Measurements from ENCODE around the gene RCOR1. TPM values are rescaled to one million over a fixed set of nuclear protein-coding genes. Genes with fewer than 3 reads are reported as not detected.
A peak's percentile ranks its signal among the peaks of the same experiment; 100 is the strongest.

Gene RCOR1
- total and polyA plus RNA-seq, 2 donors (not counting 1 experiment from before 2014, with no cell fraction given): 8.7 to 37.1 TPM

DNA sequence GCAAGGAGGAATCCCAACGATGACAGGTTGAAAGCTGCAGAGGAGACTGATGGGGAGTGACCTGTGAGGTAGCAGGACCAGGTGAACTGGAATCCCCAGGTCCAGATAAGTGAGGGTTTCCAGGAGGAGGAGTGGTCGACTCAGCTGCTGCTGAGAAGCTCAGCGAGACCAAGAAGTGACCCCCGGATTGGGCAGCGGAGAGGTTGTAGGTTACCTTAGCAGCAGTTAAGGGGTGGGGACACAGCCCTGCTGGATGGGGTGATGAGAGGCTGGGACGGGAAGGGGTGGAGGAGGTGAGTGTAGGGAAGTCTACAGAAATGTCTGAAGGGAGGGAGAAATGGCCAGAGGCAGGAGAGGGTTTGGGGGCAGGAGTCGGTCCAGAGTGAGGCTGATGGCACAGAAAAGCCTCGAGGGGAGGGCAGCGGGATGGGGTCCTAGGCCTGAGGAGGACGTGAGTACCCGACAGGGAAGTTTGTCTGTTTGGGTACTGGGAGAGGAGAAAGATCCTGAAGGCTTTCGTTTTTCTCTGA lies 2.6 kb upstream of the RCOR1 start:
- H4K20me1 ChIP-seq (ENCODE audit: control insufficient read depth, insufficient read depth, low read length, poor library complexity, severe bottlenecking): peaks cover 13% of the 10 kb centered on the region
- H3K79me2 ChIP-seq (ENCODE audit: control insufficient read depth, insufficient read depth, low read length): peaks cover 15% of the 10 kb centered on the region
- peak overlapping the region; percentile 89 for H3K4me3 Mint-ChIP-seq
- no peak overlapping the region for H3K27ac ChIP-seq (ENCODE audit: low read length in 2 of 2)
- DNase-seq (no peak), ATAC-seq (ENCODE audit: low read depth) (no peak)
- H3K4me1 Mint-ChIP-seq: peaks cover 21% of the 10 kb centered on the region
- peak overlapping the region; percentile 72 for H3K27ac Mint-ChIP-seq
- peaks cover 10 to 18% of the 10 kb centered on the region in 2 donors for H3K4me1 ChIP-seq (ENCODE audit: control insufficient read depth in 2 of 2, insufficient read depth in 2 of 2, low read length in 2 of 2)
- no peak overlapping the region for H3K4me3 ChIP-seq (ENCODE audit: control extremely low read depth in 1 of 5, extremely low read depth in 1 of 5, insufficient read depth in 1 of 5, low read depth in 2 of 5, low read length in 4 of 5)
- no peaks in the 10 kb centered on the region for H3K36me3 ChIP-seq (replicated peaks in 1 of 2; ENCODE audit: control extremely low read depth in 1 of 2, control insufficient read depth in 1 of 2, extremely low read depth in 1 of 2, insufficient read depth in 2 of 2, low read length in 1 of 2)
- no peaks in the 10 kb centered on the region for H3K27me3 Mint-ChIP-seq
- H3K27me3 ChIP-seq (replicated peaks in 1 of 4; ENCODE audit: control extremely low read depth in 1 of 4, control insufficient read depth in 3 of 4, insufficient read depth in 4 of 4, low read length in 3 of 4): no peaks in the 10 kb centered on the region
- POLR2A ChIA-PET: no interaction called here
- intact Hi-C loops (cut with micrococcal nuclease): loop anchor here (5.0 kb wide), 5 partner anchors 102 to 937 kb away; partner anchors contain the start of genes EXOC3L4, TRMT61A and ZNF839
- no peaks in the 10 kb centered on the region for H3K9me3 Mint-ChIP-seq (ENCODE audit: insufficient read depth)
- H3K9me3 ChIP-seq (ENCODE audit: control extremely low read depth in 1 of 3, control insufficient read depth in 2 of 3, insufficient read depth in 1 of 3, low read length in 2 of 3): no peaks in the 10 kb centered on the region
- no peak overlapping the region for H3K4me2 ChIP-seq (replicated peaks; ENCODE audit: low read depth, low read length, poor library complexity, severe bottlenecking)
- H2AFZ ChIP-seq (ENCODE audit: insufficient read depth, low read depth, low read length, poor library complexity, severe bottlenecking): no peak overlapping the region
- no peak overlapping the region for H3K9ac ChIP-seq (ENCODE audit: low read length)
- CTCF ChIA-PET: no interaction called here
- TF ChIP-seq, protein P1, sequence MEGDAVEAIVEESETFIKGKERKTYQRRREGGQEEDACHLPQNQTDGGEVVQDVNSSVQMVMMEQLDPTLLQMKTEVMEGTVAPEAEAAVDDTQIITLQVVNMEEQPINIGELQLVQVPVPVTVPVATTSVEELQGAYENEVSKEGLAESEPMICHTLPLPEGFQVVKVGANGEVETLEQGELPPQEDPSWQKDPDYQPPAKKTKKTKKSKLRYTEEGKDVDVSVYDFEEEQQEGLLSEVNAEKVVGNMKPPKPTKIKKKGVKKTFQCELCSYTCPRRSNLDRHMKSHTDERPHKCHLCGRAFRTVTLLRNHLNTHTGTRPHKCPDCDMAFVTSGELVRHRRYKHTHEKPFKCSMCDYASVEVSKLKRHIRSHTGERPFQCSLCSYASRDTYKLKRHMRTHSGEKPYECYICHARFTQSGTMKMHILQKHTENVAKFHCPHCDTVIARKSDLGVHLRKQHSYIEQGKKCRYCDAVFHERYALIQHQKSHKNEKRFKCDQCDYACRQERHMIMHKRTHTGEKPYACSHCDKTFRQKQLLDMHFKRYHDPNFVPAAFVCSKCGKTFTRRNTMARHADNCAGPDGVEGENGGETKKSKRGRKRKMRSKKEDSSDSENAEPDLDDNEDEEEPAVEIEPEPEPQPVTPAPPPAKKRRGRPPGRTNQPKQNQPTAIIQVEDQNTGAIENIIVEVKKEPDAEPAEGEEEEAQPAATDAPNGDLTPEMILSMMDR (IDR thresholded peaks at IDR 0.05): no peak
- TF ChIP-seq EZH2 (IDR thresholded peaks at IDR 0.05; ENCODE audit: borderline replicate concordance, insufficient read depth, low read depth, low read length, poor library complexity, severe bottlenecking): no peak
- 93% methylated on average over 12 of the region's 12 CpGs for WGBS (ENCODE audit: insufficient coverage)

DNA sequence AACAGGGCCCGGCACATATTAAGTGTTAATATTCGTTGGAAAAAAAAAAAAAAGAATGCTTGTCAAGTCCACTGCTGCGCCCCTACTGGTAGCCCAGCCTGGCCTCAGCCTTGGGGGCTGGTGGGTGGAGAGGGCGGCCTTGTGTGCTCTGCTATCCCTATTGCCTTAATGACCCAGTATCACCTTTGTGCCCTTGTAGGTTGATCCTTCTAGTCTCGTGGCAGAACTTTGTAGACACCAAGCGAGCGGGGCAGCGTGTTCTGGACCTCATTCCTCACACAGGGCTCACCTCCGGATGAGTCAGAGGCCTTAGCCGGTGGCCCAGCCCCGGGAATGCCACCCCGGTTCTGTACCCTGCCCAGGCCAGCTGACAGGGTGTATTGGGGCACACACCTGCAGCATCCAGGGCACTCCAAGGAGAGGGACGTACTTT lies 1.8 kb upstream of the RCOR1 start:
- Histone ChIP-seq H3K9me3 (ENCODE audit: control extremely low read depth in 1 of 3, control insufficient read depth in 2 of 3, insufficient read depth in 1 of 3, low read length in 2 of 3) (no peaks in the 10 kb centered on the region), H3K36me3 (replicated peaks in 1 of 2; ENCODE audit: control extremely low read depth in 1 of 2, control insufficient read depth in 1 of 2, extremely low read depth in 1 of 2, insufficient read depth in 2 of 2, low read length in 1 of 2) (no peaks in the 10 kb centered on the region), H3K9ac (ENCODE audit: low read length) (no peak overlapping the region), H3K27me3 (replicated peaks in 1 of 4; ENCODE audit: control extremely low read depth in 1 of 4, control insufficient read depth in 3 of 4, insufficient read depth in 4 of 4, low read length in 3 of 4) (no peaks in the 10 kb centered on the region), H3K27ac (ENCODE audit: low read length in 2 of 2) (no peak overlapping the region), H3K4me3 (ENCODE audit: control extremely low read depth in 1 of 5, extremely low read depth in 1 of 5, insufficient read depth in 1 of 5, low read depth in 2 of 5, low read length in 4 of 5) (no peak overlapping the region), H4K20me1 (ENCODE audit: control insufficient read depth, insufficient read depth, low read length, poor library complexity, severe bottlenecking) (peaks cover 21% of the 10 kb centered on the region), H3K4me1 (ENCODE audit: control insufficient read depth in 2 of 2, insufficient read depth in 2 of 2, low read length in 2 of 2) (peaks cover 10 to 22% of the 10 kb centered on the region in 2 donors), H2AFZ (ENCODE audit: insufficient read depth, low read depth, low read length, poor library complexity, severe bottlenecking) (peak overlapping the region; percentile 92), H3K4me2 (replicated peaks; ENCODE audit: low read depth, low read length, poor library complexity, severe bottlenecking) (peak overlapping the region; percentile 96), H3K79me2 (ENCODE audit: control insufficient read depth, insufficient read depth, low read length) (peaks cover 24% of the 10 kb centered on the region)
- DNase-seq (no peak), ATAC-seq (ENCODE audit: low read depth) (no peak)
- peak overlapping the region; percentile 89 for H3K4me3 Mint-ChIP-seq
- H3K27me3 Mint-ChIP-seq: no peaks in the 10 kb centered on the region
- peak overlapping the region; percentile 97 for H3K27ac Mint-ChIP-seq
- POLR2A ChIA-PET: interaction anchor here (0.9 to 1.2 kb wide), 3 partner anchors 26 to 66 kb away, joined by 3 to 4 read pairs (median 3); no protein-coding TSS in a partner anchor
- CTCF ChIA-PET: interaction anchor here (0.6 to 1.2 kb wide), 3 partner anchors 31 to 104 kb away, joined by 3 read pairs; no protein-coding TSS in a partner anchor
- peaks cover 27% of the 10 kb centered on the region for H3K4me1 Mint-ChIP-seq
- no peaks in the 10 kb centered on the region for H3K9me3 Mint-ChIP-seq (ENCODE audit: insufficient read depth)
- TF ChIP-seq, protein P1 (IDR thresholded peaks at IDR 0.05): no peak
- TF ChIP-seq EZH2 (IDR thresholded peaks at IDR 0.05; ENCODE audit: borderline replicate concordance, insufficient read depth, low read depth, low read length, poor library complexity, severe bottlenecking): no peak
- whole genome bisulfite sequencing (ENCODE audit: insufficient coverage): 86% methylated on average over 13 of the region's 13 CpGs
- intact Hi-C loops (cut with micrococcal nuclease): loop anchor here (5.0 kb wide), 5 partner anchors 102 to 937 kb away; partner anchors contain the start of genes EXOC3L4, TRMT61A and ZNF839

All from B cell (primary cell).